Left kidney (tissue), 2 donors: Measurements from ENCODE around the gene ACAD8. TPM values are rescaled to one million over a fixed set of nuclear protein-coding genes. Genes with fewer than 3 reads are reported as not detected.
"Not testable (repeated sequence)": the region's sequence is repeated elsewhere in the genome, so short reads cannot be mapped to it uniquely, and the experiment has no call there.

Experiments
- DNase-seq: peaks from one replicate; pipeline ENCODE4 v3.0.0-alpha.2; 2013
- polyA plus RNA-seq: library from polyadenylated mRNA; unstranded; fragments of 120-200 nt; gene quantifications from one replicate; pipeline ENCODE4 v1.2.1, GENCODE V29; 2013; ENCODE audit not compliant: insufficient read length

Gene ACAD8
- polyA plus RNA-seq, 1 donor: 58.4 TPM

- DNase-seq: no peak
These were observed 15.8 kb upstream of the ACAD8 start for GRCh38 chr11:134237557-134237922.

- DNase-seq: no peak
These were observed 14.4 kb upstream of the ACAD8 start for GRCh38 chr11:134238956-134239355.

- DNase-seq: no peak
These were observed 12.8 kb upstream of the ACAD8 start for GRCh38 chr11:134240592-134240991.

- no peak for DNase-seq
These were observed 11.0 kb upstream of the ACAD8 start for GRCh38 chr11:134242376-134242775.

DNA sequence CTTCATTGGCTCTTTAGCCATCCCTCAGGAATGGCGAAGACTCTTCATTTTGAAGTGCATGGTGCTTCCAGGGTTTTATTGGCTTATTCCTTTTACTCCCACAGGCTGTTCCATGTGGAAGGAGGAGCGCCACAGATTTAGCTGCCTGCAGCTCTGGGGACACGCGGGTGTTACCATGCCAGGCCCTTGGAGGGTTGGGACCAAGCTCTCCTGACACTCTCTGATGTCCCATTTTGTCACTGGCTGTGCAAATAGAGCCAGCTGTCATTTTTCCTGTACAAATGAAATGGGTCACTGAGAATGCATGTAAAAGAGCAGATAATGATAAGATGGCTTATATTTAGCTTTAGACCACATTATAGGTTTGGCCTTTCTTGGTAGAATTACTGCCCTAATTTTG lies 9.5 kb upstream of the ACAD8 start:
- no peak for DNase-seq

GRCh38 chr11:134244593-134244992 lies 8.8 kb upstream of the ACAD8 start:
- DNase-seq: no peak

GRCh38 chr11:134245434-134245833 lies 7.9 kb upstream of the ACAD8 start:
- no peak for DNase-seq

DNA sequence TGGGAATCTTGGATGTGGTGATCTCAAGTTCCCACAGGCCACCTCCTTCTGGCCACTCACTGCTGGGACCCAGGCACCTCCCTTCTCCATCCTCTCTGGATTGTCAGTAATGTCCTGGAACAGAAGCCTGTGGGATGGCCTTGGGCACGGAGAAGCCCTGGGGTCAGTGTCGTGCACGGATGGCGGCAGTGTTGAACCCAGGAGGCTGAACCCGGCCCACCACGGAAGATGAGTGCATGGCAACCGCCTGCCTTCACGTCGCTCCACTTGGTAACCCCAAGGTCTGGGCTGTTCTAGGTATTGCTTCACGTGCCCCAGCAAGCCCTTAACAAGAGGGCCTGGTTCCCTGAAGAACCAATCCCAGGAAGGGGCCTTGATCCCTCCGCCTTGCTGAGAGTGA lies 7.3 kb upstream of the ACAD8 start:
- DNase-seq: no peak

- DNase-seq: no peak
These were observed 6.7 kb upstream of the ACAD8 start for GRCh38 chr11:134246678-134247077.

- no peak for DNase-seq
These were observed 4.4 kb upstream of the ACAD8 start for GRCh38 chr11:134248910-134249480.

- DNase-seq: no peak
These were observed 3.1 kb upstream of the ACAD8 start for GRCh38 chr11:134250246-134250645.

GRCh38 chr11:134250675-134251074 lies 2.7 kb upstream of the ACAD8 start:
- DNase-seq: no peak

GRCh38 chr11:134252346-134253187 lies 801 bp upstream of the ACAD8 start:
- no peak for DNase-seq

- no peak for DNase-seq
These were observed 1.2 kb downstream of the ACAD8 start for GRCh38 chr11:134254433-134255183.

- not testable (repeated sequence) for DNase-seq
These were observed 1.8 kb downstream of the ACAD8 start for GRCh38 chr11:134255184-134255561.

- no peak for DNase-seq
These were observed 3.7 kb downstream of the ACAD8 start for GRCh38 chr11:134257101-134257500.

- DNase-seq: no peak
These were observed 5.2 kb downstream of the ACAD8 start for GRCh38 chr11:134258577-134258976.

DNA sequence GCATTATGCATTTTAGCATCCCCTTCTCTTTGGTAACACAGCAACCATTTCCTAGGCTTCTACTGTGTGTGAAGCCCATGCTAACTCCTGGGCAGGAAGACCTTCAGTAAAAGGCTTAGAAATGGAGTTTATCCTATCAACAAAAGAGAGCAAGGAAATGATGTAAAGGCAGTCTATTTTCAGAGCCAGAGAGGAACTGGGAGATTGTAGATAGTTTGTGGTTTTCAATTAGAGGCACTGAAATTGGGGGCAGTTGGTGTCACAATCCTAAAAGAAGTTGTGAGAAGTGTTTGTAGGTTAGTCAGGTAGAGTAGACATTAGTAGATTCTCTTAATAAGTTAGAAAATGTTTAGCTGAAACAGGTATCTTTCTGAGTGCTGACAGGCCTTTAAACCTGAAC lies 7.1 kb downstream of the ACAD8 start:
- DNase-seq: no peak

DNA sequence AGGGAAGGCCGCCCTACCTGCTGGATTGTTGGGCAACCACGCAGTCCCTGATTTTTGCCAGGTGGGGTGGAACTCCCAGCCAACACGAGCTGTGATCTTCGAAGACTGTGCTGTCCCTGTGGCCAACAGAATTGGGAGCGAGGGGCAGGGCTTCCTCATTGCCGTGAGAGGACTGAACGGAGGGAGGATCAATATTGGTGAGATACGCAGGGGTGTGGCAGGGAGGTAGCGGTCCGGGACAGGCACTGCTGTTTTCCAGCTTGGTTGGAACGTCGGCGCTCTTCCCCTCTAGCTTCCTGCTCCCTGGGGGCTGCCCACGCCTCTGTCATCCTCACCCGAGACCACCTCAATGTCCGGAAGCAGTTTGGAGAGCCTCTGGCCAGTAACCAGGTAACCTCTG lies 7.6 kb downstream of the ACAD8 start:
- DNase-seq: no peak

DNA sequence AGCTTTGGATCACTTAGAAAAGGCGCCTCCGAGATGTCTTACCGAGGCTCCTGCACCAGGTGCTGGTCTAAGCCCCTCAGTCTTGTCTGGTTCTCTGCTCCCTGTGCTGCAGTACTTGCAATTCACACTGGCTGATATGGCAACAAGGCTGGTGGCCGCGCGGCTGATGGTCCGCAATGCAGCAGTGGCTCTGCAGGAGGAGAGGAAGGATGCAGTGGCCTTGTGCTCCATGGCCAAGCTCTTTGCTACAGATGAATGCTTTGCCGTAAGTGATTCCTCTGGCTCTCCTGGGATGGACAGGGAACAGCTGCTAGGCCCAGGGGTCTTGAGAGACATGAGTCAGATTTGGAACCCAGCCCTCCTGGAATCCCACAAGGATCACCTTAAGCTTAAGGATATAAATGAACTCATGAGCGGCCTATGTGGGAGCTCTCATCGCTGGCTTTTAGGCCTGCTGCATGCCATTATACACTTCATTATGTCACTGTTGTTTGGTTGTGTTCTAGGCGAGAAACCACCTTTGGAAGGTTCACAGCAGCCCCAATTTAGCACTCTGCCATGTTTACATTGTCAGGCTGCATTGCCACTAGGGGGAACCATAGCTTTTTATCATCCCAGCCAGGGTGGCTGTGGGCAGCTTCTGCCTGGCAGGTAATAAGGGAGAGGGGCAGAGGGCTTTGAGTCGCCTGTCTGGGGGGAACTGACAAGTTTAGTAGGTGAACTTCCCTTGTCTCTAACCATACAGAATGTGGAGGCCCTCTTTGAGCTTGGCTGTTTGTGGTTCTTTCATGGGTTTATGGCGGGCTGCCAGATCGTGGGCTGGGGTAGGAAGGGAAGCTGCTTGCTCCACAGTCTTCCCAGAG lies 8.5 kb downstream of the ACAD8 start:
- no peak for DNase-seq

DNA sequence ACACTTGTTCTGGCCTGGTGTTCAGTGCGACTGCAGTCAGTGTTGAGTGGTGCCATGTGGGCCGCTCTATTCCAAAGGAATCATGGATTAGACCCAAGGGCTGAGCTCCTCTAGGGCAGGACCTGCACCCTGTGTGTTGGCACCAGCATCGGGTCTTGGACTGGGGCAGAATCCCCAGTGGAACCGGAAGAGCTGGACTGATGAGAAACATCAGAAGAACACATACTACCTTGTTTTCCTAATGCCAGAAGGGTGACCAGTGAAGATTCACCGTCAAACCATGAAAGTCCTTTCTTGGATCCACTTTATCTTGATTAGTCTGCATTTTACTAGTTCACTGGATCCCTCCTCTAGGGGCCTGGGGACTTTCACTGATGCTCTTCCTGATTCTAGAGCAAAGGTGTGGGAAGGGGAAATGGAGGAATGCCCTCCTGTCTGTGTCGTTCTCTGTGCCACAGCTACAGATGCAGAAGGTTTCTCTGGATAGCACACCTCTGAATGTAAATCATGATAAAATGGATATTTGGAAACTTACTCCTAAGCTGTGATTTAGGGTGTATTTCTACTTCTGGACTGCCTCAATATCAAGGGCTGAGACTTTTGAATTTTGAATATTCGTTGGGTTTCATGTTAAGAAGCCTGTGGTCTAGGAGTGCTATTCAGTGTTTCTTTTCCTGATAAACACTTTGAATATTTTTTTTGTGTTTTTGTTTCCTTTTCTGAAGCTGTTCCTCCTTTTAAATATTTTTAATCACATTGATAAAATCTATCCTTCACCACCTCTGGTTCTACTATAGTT lies 11.8 kb downstream of the ACAD8 start:
- no peak for DNase-seq
